ENCODE measurements around the gene WDHD1.

DNA sequence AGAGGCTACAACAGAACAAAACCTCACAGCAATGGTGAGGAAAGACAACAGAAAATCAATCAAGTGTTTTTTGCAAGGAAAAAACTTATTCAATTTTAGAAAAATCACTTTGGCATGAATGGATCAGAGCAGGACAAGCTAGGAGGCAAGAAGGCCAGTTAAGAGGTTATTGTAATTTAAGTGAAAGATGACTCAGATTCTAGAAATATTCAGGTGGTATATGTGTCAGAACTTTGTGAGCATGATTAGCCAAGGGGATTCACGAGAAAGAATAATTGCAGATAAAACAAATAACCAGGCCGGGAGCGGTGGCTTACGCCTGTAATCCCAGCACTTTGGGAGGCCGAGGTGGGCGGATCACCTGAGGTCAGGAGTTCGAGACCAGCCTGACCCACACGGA is 137.0 kb downstream of the WDHD1 start:
- TF ChIP-seq CTCF (IDR thresholded peaks at IDR 0.05; ENCODE audit: control extremely low read depth in 1 of 3, insufficient read depth in 1 of 3, low read depth in 1 of 3, low read length in 3 of 3): no peak
- TF ChIP-seq POLR2A (IDR thresholded peaks at IDR 0.05; ENCODE audit: control extremely low read depth in 1 of 2, low read depth in 2 of 2, low read length in 2 of 2): no peak
- TF ChIP-seq EZH2 (IDR thresholded peaks at IDR 0.05; ENCODE audit: low read depth, low read length, severe bottlenecking): no peak
- TF ChIP-seq BCL11A (IDR thresholded peaks at IDR 0.05; ENCODE audit: low read depth in 2 of 2, low read length in 2 of 2): no peak
- TF ChIP-seq, protein P1, sequence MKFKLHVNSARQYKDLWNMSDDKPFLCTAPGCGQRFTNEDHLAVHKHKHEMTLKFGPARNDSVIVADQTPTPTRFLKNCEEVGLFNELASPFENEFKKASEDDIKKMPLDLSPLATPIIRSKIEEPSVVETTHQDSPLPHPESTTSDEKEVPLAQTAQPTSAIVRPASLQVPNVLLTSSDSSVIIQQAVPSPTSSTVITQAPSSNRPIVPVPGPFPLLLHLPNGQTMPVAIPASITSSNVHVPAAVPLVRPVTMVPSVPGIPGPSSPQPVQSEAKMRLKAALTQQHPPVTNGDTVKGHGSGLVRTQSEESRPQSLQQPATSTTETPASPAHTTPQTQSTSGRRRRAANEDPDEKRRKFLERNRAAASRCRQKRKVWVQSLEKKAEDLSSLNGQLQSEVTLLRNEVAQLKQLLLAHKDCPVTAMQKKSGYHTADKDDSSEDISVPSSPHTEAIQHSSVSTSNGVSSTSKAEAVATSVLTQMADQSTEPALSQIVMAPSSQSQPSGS (IDR thresholded peaks at IDR 0.05; ENCODE audit: low read length): no peak
- no peak for TF ChIP-seq MAX (IDR thresholded peaks at IDR 0.05)
- TF ChIP-seq MAFK (IDR thresholded peaks at IDR 0.05; ENCODE audit: low read depth, low read length): no peak
- no peak for TF ChIP-seq CBX5 (IDR thresholded peaks at IDR 0.05; ENCODE audit: low read depth, low read length)

All from H1 (cell line).